HG02973 (cell line): ENCODE results near the gene SOS1.

Source experiments
- ATAC-seq: cut with Tn5 transposase; IDR thresholded peaks from one replicate; pipeline ENCODE4 v1.9.1; 2021; ENCODE audit warnings: moderate library complexity; ENCODE audit not compliant: unreplicated experiment

Gene SOS1

GRCh38 chr2:39039072-39039471, 81.8 kb downstream of the SOS1 start:
- ATAC-seq = no peak

- ATAC-seq = no peak
These were observed 86.9 kb downstream of the SOS1 start for GRCh38 chr2:39033980-39034379.

GRCh38 chr2:39027421-39027820, 93.4 kb downstream of the SOS1 start:
- ATAC-seq = no peak

GRCh38 chr2:39024833-39025232, 96.0 kb downstream of the SOS1 start:
- ATAC-seq = no peak

GRCh38 chr2:39023649-39024048, 97.2 kb downstream of the SOS1 start:
- ATAC-seq = no peak

- ATAC-seq = no peak
These were observed 98.1 kb downstream of the SOS1 start for GRCh38 chr2:39022642-39023235.

GRCh38 chr2:39020383-39020782, 100.5 kb downstream of the SOS1 start:
- ATAC-seq = no peak

GRCh38 chr2:39018638-39019037, 102.2 kb downstream of the SOS1 start:
- ATAC-seq = no peak

- no peak for ATAC-seq
These were observed 103.5 kb downstream of the SOS1 start for GRCh38 chr2:39017334-39017733.

GRCh38 chr2:39015424-39015823, 105.4 kb downstream of the SOS1 start:
- ATAC-seq = no peak

GRCh38 chr2:39013871-39014270, 107.0 kb downstream of the SOS1 start:
- no peak for ATAC-seq

GRCh38 chr2:39008665-39009064, 112.2 kb downstream of the SOS1 start:
- no peak for ATAC-seq

- ATAC-seq = no peak
These were observed 112.9 kb downstream of the SOS1 start for GRCh38 chr2:39007875-39008504.

GRCh38 chr2:39000552-39000951, 120.3 kb downstream of the SOS1 start:
- ATAC-seq = no peak

GRCh38 chr2:38997781-38998180, 123.1 kb downstream of the SOS1 start:
- no peak for ATAC-seq

GRCh38 chr2:38991899-38992298, 129.0 kb downstream of the SOS1 start:
- no peak for ATAC-seq

- ATAC-seq = no peak
These were observed 132.1 kb downstream of the SOS1 start for GRCh38 chr2:38988716-38989115.

- no peak for ATAC-seq
These were observed 138.4 kb downstream of the SOS1 start for GRCh38 chr2:38982498-38982897.

- no peak for ATAC-seq
These were observed 139.0 kb downstream of the SOS1 start for GRCh38 chr2:38981670-38982357.

GRCh38 chr2:38981003-38981669, 139.7 kb downstream of the SOS1 start:
- ATAC-seq = no peak

GRCh38 chr2:38978908-38979307, 141.9 kb downstream of the SOS1 start:
- ATAC-seq = no peak
